ENCODE measurements around the gene LRRFIP1.

DNA sequence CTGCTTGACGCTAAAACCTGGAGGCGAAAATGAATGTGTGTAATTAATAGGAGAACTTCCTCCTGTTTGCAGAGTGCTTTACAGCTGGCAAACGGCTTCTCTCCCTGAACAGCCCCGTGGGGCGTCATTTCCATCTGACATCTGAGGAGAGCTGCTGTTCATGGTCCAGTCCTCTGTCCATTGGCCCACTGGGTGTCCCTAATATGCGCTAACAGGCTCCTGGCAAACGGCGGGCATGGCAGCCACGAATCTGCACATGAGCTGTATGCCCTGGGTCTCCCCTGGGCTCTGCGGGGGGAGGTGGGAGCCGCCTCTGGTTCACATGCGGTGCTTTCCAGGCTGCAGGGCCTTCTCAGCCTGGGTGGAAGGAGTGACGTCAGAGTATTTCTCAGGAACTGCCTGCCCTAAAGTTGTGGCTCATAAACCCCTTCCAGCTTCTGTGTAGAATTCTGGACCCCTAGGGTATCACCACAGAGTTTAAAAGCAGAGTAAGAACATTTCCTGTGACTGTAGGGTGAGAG, 73.2 kb downstream of the LRRFIP1 start:
- TF ChIP-seq, protein P1, sequence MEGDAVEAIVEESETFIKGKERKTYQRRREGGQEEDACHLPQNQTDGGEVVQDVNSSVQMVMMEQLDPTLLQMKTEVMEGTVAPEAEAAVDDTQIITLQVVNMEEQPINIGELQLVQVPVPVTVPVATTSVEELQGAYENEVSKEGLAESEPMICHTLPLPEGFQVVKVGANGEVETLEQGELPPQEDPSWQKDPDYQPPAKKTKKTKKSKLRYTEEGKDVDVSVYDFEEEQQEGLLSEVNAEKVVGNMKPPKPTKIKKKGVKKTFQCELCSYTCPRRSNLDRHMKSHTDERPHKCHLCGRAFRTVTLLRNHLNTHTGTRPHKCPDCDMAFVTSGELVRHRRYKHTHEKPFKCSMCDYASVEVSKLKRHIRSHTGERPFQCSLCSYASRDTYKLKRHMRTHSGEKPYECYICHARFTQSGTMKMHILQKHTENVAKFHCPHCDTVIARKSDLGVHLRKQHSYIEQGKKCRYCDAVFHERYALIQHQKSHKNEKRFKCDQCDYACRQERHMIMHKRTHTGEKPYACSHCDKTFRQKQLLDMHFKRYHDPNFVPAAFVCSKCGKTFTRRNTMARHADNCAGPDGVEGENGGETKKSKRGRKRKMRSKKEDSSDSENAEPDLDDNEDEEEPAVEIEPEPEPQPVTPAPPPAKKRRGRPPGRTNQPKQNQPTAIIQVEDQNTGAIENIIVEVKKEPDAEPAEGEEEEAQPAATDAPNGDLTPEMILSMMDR (IDR thresholded peaks at IDR 0.05; ENCODE audit: low read depth, low read length, poor library complexity, severe bottlenecking) = no peak
- TF ChIP-seq EZH2phosphoT487 (IDR thresholded peaks at IDR 0.05; ENCODE audit: borderline replicate concordance, low read length) = no peak
